ENCODE results near the gene GK. TPM values are rescaled to one million over a fixed set of nuclear protein-coding genes. Genes with fewer than 3 reads are reported as not detected.
"Not testable (repeated sequence)": the region's sequence is repeated elsewhere in the genome, so short reads cannot be mapped to it uniquely, and the experiment has no call there.

Gene GK
- total RNA-seq, 1 donor from 2014 or later, result 15.1 TPM

DNA sequence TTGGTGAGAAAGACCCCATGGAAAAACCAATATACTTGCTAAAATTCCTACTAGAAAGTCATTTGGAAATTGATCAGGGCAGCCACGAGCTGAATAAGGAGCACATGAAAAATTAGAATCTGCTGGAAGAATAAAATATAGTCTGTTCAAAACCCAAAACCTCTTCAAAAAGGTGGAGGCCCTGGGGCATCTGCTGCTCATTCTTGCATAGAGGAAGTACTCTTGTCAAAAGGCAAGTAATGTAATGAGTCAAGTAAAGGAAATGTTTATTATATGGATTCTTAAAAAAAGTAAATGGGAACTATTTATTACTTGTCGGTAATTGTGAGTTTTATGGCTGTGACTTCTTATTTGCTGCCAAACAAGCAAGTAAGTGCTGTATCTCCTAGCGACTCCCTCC lies 109.5 kb downstream of the GK start:
- TF ChIP-seq, protein P1, sequence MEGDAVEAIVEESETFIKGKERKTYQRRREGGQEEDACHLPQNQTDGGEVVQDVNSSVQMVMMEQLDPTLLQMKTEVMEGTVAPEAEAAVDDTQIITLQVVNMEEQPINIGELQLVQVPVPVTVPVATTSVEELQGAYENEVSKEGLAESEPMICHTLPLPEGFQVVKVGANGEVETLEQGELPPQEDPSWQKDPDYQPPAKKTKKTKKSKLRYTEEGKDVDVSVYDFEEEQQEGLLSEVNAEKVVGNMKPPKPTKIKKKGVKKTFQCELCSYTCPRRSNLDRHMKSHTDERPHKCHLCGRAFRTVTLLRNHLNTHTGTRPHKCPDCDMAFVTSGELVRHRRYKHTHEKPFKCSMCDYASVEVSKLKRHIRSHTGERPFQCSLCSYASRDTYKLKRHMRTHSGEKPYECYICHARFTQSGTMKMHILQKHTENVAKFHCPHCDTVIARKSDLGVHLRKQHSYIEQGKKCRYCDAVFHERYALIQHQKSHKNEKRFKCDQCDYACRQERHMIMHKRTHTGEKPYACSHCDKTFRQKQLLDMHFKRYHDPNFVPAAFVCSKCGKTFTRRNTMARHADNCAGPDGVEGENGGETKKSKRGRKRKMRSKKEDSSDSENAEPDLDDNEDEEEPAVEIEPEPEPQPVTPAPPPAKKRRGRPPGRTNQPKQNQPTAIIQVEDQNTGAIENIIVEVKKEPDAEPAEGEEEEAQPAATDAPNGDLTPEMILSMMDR (IDR thresholded peaks at IDR 0.05), result no peak
- H3K4me1 Mint-ChIP-seq, result peaks cover 4% of the 10 kb centered on the region
- no peaks in the 10 kb centered on the region for H3K27me3 Mint-ChIP-seq
- H3K4me3 Mint-ChIP-seq, result no peak overlapping the region
- H3K27ac Mint-ChIP-seq, result no peak overlapping the region
- ChIA-PET POLR2A (no interaction called here), CTCF (no interaction called here)
- peaks cover 2% of the 10 kb centered on the region for H3K9me3 Mint-ChIP-seq
- intact Hi-C loops (cut with micrococcal nuclease), result no loop called here
- DNase-seq (no peak), ATAC-seq (ENCODE audit: low read depth) (no peak)
- no peaks in the 10 kb centered on the region for H3K36me3 Mint-ChIP-seq (ENCODE audit: low read depth)

GRCh38 chrX:30773764-30774163 lies 120.5 kb downstream of the GK start:
- H3K4me3 Mint-ChIP-seq; H3K27ac Mint-ChIP-seq; H3K9me3 Mint-ChIP-seq; H3K36me3 Mint-ChIP-seq (ENCODE audit: low read depth); H3K4me1 Mint-ChIP-seq; POLR2A ChIA-PET; DNase-seq; H3K27me3 Mint-ChIP-seq; intact Hi-C loops (cut with micrococcal nuclease); CTCF ChIA-PET; ATAC-seq (ENCODE audit: low read depth): not testable (repeated sequence)

DNA sequence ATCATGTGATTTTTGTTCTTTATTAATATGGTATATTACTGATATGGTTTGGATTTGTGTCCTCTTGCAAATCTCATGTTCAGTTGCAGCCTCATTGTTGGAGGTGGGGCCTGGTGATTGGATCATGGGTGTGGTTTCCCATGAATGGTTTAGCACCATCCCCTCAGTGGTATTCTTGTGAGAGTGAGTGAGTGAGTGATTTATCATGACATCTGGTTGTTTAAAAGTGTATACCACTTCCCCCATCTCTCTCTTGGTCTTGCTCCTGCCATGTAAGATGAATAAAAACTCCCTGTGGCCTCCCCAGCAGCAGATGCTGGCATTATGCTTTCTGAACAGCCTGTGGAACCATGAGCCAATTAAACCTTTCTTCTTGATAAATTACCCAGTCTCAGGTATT lies 124.4 kb downstream of the GK start:
- intact Hi-C loops (cut with micrococcal nuclease), result no loop called here
- Mint-ChIP-seq H3K4me1 (no peaks in the 10 kb centered on the region), H3K36me3 (ENCODE audit: low read depth) (no peaks in the 10 kb centered on the region), H3K4me3 (no peak overlapping the region), H3K9me3 (no peaks in the 10 kb centered on the region), H3K27ac (no peak overlapping the region), H3K27me3 (no peaks in the 10 kb centered on the region)
- POLR2A ChIA-PET, result no interaction called here
- TF ChIP-seq, protein P1 (IDR thresholded peaks at IDR 0.05), result no peak
- ATAC-seq (ENCODE audit: low read depth) (no peak), DNase-seq (no peak)
- CTCF ChIA-PET, result no interaction called here

DNA sequence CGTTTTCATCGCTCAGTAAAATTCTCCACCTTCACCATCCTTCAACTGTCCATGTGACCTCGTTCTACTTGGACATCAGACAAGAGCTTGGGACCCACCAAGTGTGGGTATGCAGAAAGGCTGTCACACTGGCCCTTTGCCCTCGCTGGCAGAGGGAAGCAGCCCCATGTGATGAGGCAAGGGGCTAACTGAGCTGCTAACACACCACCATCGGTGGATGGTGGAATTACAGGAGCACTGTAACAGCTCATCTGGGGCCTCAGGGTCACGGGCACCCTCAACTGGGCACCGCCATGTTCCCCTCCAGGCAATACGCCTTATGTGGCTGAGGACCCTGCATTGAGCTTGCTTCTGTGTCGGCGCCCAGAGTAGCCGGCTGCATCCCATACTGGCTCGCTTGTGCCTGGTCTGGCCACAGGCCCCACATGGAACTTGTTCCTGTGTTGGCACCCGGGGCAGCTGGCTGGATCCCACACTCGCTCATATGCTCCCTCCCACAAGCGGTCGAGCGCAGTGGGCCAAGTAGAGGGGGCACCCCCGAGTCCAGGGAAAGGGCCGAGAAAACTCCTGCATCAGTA lies 126.3 kb downstream of the GK start:
- Mint-ChIP-seq H3K9me3 (no peaks in the 10 kb centered on the region), H3K27ac (no peak overlapping the region), H3K4me1 (no peaks in the 10 kb centered on the region), H3K27me3 (no peaks in the 10 kb centered on the region), H3K36me3 (ENCODE audit: low read depth) (no peaks in the 10 kb centered on the region), H3K4me3 (no peak overlapping the region)
- DNase-seq, result no peak
- POLR2A ChIA-PET, result no interaction called here
- TF ChIP-seq, protein P1 (IDR thresholded peaks at IDR 0.05), result no peak
- intact Hi-C loops (cut with micrococcal nuclease), result no loop called here
- CTCF ChIA-PET, result no interaction called here
- no peak for ATAC-seq (ENCODE audit: low read depth)

Other genes with a start within 250 kb of the GK start
- 27.0 and 27.7 TPM in 2 replicates for gene TASL, start 75.7 kb upstream of the GK start, total RNA-seq
- 21.7 and 23.9 TPM in 2 replicates for gene TAB3, start 235.8 kb downstream of the GK start, total RNA-seq